HEK293 (cell line): Measurements from ENCODE around the gene PCLO.

Experiments
- CTCF ChIP-seq: fragments of 450-650 bp; formaldehyde crosslinking; IDR thresholded peaks from 2 replicates; pipeline ENCODE4 v1.5.1; 2016; ENCODE audit warnings: missing biosample characterization, missing genetic modification characterization
- HOXA7 ChIP-seq: sonication (generic); formaldehyde crosslinking; IDR thresholded peaks from 2 replicates; pipeline ENCODE4 v1.8.1; 2022; ENCODE audit warnings: missing genetic modification reagents, borderline replicate concordance
- MZF1 ChIP-seq: fragments of 450-650 bp; formaldehyde crosslinking; IDR thresholded peaks from 2 replicates; pipeline ENCODE4 v1.5.1; 2017; ENCODE audit warnings: missing biosample characterization, missing genetic modification characterization, borderline replicate concordance
- PRDM2 ChIP-seq: fragments of 450-650 bp; formaldehyde crosslinking; IDR thresholded peaks from 2 replicates; pipeline ENCODE4 v1.5.1; 2016; ENCODE audit warnings: missing biosample characterization, missing genetic modification characterization, borderline replicate concordance
- REST ChIP-seq: fragments of 450-650 bp; formaldehyde crosslinking; IDR thresholded peaks from 2 replicates; pipeline ENCODE4 v1.5.1; 2016; ENCODE audit warnings: missing biosample characterization, missing genetic modification characterization
- SP2 ChIP-seq: fragments of 450-650 bp; formaldehyde crosslinking; IDR thresholded peaks from 2 replicates; pipeline ENCODE4 v1.5.1; 2016; ENCODE audit warnings: missing biosample characterization, missing genetic modification characterization
- ZNF175 ChIP-seq: fragments of 450-650 bp; formaldehyde crosslinking; IDR thresholded peaks from 2 replicates; pipeline ENCODE4 v1.5.1; 2016; ENCODE audit warnings: missing biosample characterization, missing genetic modification characterization
- ZNF239 ChIP-seq: fragments of 450-650 bp; formaldehyde crosslinking; IDR thresholded peaks from 2 replicates; pipeline ENCODE4 v1.5.1; 2016; ENCODE audit warnings: missing biosample characterization, missing genetic modification characterization
- ZNF580 ChIP-seq: fragments of 450-650 bp; formaldehyde crosslinking; IDR thresholded peaks from 2 replicates; pipeline ENCODE4 v1.5.1; 2016; ENCODE audit warnings: missing biosample characterization, missing genetic modification characterization
- ZNF629 ChIP-seq: fragments of 450-650 bp; formaldehyde crosslinking; IDR thresholded peaks from 2 replicates; pipeline ENCODE4 v1.5.1; 2017; ENCODE audit warnings: missing biosample characterization, missing genetic modification characterization
- ZNF830 ChIP-seq: fragments of 450-650 bp; IDR thresholded peaks from 2 replicates; pipeline ENCODE4 v1.5.0; 2018; ENCODE audit warnings: missing biosample characterization, missing genetic modification characterization, low read depth, mild to moderate bottlenecking, moderate library complexity
- TF ChIP-seq, protein P1 (sequence below): fragments of 450-650 bp; formaldehyde crosslinking; IDR thresholded peaks from 2 replicates; pipeline ENCODE4 v1.5.1; 2017; ENCODE audit warnings: missing biosample characterization, missing genetic modification characterization

DNA sequence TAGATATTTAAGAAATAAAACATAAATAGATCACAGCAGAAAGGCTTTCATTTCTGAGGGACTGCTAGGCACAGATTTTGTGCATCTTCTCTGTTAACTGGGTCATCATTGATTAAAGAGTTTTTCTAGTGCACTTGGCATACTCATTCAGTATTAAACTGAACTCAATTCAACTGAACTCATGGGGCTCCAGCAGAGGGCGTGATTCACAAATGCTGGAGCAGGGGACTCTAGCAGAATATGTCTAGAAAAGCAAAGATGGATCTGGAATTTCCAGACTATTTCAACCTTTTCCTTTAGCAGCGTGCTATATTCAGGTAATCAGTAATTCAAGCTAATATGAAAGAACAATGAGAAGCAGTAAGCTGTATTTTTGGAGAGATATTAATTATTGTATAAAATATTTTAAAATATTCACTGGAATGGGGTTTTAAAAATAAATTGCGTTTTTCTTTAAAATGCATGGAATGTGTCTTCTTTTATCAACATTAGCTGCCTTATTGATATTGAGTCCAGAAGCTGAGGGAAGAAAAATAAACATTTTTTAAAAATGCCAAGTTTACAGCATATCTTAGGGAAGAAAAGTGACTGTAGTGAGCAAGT, 422.3 kb downstream of the PCLO start:
- TF ChIP-seq SP2 (tag by site-specific recombination): no peak
- TF ChIP-seq PRDM2 (tag by site-specific recombination): no peak
- TF ChIP-seq ZNF629: no peak
- no peak for TF ChIP-seq CTCF (tag by site-specific recombination)
- no peak for TF ChIP-seq REST (tag by site-specific recombination)
- TF ChIP-seq ZNF830 (tag by site-specific recombination): no peak
- no peak for TF ChIP-seq ZNF239
- TF ChIP-seq, protein P1, sequence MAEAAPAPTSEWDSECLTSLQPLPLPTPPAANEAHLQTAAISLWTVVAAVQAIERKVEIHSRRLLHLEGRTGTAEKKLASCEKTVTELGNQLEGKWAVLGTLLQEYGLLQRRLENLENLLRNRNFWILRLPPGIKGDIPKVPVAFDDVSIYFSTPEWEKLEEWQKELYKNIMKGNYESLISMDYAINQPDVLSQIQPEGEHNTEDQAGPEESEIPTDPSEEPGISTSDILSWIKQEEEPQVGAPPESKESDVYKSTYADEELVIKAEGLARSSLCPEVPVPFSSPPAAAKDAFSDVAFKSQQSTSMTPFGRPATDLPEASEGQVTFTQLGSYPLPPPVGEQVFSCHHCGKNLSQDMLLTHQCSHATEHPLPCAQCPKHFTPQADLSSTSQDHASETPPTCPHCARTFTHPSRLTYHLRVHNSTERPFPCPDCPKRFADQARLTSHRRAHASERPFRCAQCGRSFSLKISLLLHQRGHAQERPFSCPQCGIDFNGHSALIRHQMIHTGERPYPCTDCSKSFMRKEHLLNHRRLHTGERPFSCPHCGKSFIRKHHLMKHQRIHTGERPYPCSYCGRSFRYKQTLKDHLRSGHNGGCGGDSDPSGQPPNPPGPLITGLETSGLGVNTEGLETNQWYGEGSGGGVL (tag by site-specific recombination): no peak
- no peak for TF ChIP-seq HOXA7 (CRISPR knock-in tag)
- no peak for TF ChIP-seq ZNF580 (tag by site-specific recombination)
- TF ChIP-seq ZNF175: no peak
- TF ChIP-seq MZF1 (tag by site-specific recombination): no peak
